AG08395 (cell line): ENCODE results near the gene CCDC92B.

Source experiments
- DNase-seq: peaks from one replicate; pipeline ENCODE4 v3.0.0; 2012; ENCODE audit warnings: mixed read lengths, low spot score

CCDC92B gene

GRCh38 chr17:2721603-2722002 lies 27.8 kb downstream of the CCDC92B start:
- no peak for DNase-seq

- no peak for DNase-seq
Observed at GRCh38 chr17:2719861-2720260, 29.6 kb downstream of the CCDC92B start.

- DNase-seq: no peak
Observed at GRCh38 chr17:2718150-2718938, 31.1 kb downstream of the CCDC92B start.

- DNase-seq: no peak
Observed at GRCh38 chr17:2716649-2717048, 32.8 kb downstream of the CCDC92B start.

- no peak for DNase-seq
Observed at GRCh38 chr17:2713881-2714280, 35.6 kb downstream of the CCDC92B start.

- DNase-seq: no peak
Observed at GRCh38 chr17:2712300-2713043, 37.0 kb downstream of the CCDC92B start.

GRCh38 chr17:2711608-2712299 lies 37.7 kb downstream of the CCDC92B start, which contains the start of gene CLUH:
TSS of gene CLUH (minus strand) at chr17:2711764. CDS start at chr17:2711661, 103 bp downstream.
- peak; percentile 99 for DNase-seq

- DNase-seq: no peak
Observed at GRCh38 chr17:2710803-2711607, 38.4 kb downstream of the CCDC92B start.

- DNase-seq: no peak
Observed at GRCh38 chr17:2710071-2710802, 39.2 kb downstream of the CCDC92B start.

GRCh38 chr17:2709183-2709661 lies 40.2 kb downstream of the CCDC92B start:
- no peak for DNase-seq

- DNase-seq: no peak
Observed at GRCh38 chr17:2708585-2709182, 40.8 kb downstream of the CCDC92B start.

- DNase-seq: no peak
Observed at GRCh38 chr17:2707721-2708584, 41.5 kb downstream of the CCDC92B start.

- no peak for DNase-seq
Observed at GRCh38 chr17:2706911-2707510, 42.4 kb downstream of the CCDC92B start.

- DNase-seq: no peak
Observed at GRCh38 chr17:2705888-2706795, 43.3 kb downstream of the CCDC92B start.

GRCh38 chr17:2705263-2705662 lies 44.2 kb downstream of the CCDC92B start:
- DNase-seq: peak; percentile 29

- no peak for DNase-seq
Observed at GRCh38 chr17:2704890-2705248, 44.6 kb downstream of the CCDC92B start.

GRCh38 chr17:2704031-2704889 lies 45.2 kb downstream of the CCDC92B start:
- no peak for DNase-seq
